CD4-positive, alpha-beta T cell treated with Interleukin-4 for 4 hours (primary cell): ENCODE results near the gene ALB.
"Not testable (repeated sequence)": the region's sequence is repeated elsewhere in the genome, so short reads cannot be mapped to it uniquely, and the experiment has no call there.

Source experiments
- DNase-seq: peaks from one replicate; pipeline ENCODE4 v3.0.0-alpha.2; 2020

The ALB gene

GRCh38 chr4:73404042-73404441 is at the start of gene ALB:
Gene ALB (plus strand): TSS chr4:73404287. CDS start chr4:73404328, 41 bp downstream.
- no peak for DNase-seq

GRCh38 chr4:73357174-73357573 is 46.9 kb upstream of the ALB start:
- DNase-seq, result not testable (repeated sequence)

- DNase-seq, result not testable (repeated sequence)
These were observed 34.4 kb upstream of the ALB start for GRCh38 chr4:73369506-73370199.

- no peak for DNase-seq
These were observed 28.8 kb upstream of the ALB start for GRCh38 chr4:73375328-73375741.

- no peak for DNase-seq
These were observed 27.8 kb upstream of the ALB start for GRCh38 chr4:73376251-73376650.

GRCh38 chr4:73376976-73377375 is 27.1 kb upstream of the ALB start:
- no peak for DNase-seq

- no peak for DNase-seq
These were observed 25.2 kb upstream of the ALB start for GRCh38 chr4:73378887-73379286.

- no peak for DNase-seq
These were observed 24.1 kb upstream of the ALB start for GRCh38 chr4:73379946-73380345.

- no peak for DNase-seq
These were observed 22.9 kb upstream of the ALB start for GRCh38 chr4:73381214-73381613.

- DNase-seq, result no peak
These were observed 20.6 kb upstream of the ALB start for GRCh38 chr4:73383452-73383851.

GRCh38 chr4:73387552-73387951 is 16.5 kb upstream of the ALB start:
- DNase-seq, result no peak

- no peak for DNase-seq
These were observed 15.2 kb upstream of the ALB start for GRCh38 chr4:73388887-73389286.

- DNase-seq, result not testable (repeated sequence)
These were observed 14.4 kb upstream of the ALB start for GRCh38 chr4:73389663-73390062.

GRCh38 chr4:73391774-73392173 is 12.3 kb upstream of the ALB start:
- DNase-seq, result no peak

GRCh38 chr4:73392936-73393335 is 11.2 kb upstream of the ALB start:
- DNase-seq, result no peak

GRCh38 chr4:73396304-73396703 is 7.8 kb upstream of the ALB start:
- no peak for DNase-seq

GRCh38 chr4:73396993-73397972 is 6.8 kb upstream of the ALB start:
- DNase-seq, result no peak

GRCh38 chr4:73401412-73401811 is 2.7 kb upstream of the ALB start:
- DNase-seq, result no peak

- DNase-seq, result no peak
These were observed 370 bp downstream of the ALB start for GRCh38 chr4:73404457-73404856.

GRCh38 chr4:73405138-73405537 is 1.1 kb downstream of the ALB start:
- DNase-seq, result no peak

- no peak for DNase-seq
These were observed 2.4 kb downstream of the ALB start for GRCh38 chr4:73406548-73406875.

- no peak for DNase-seq
These were observed 3.2 kb downstream of the ALB start for GRCh38 chr4:73407227-73407673.

GRCh38 chr4:73408181-73408867 is 4.2 kb downstream of the ALB start:
- no peak for DNase-seq
